CD4-positive, alpha-beta T cell treated with Interleukin-12 subunit alpha and Interleukin-12 subunit beta, for 1 hour (primary cell): ENCODE measurements around the gene SAMD11.
A peak's percentile ranks its signal among the peaks of the same experiment; 100 is the strongest.
"Not testable (repeated sequence)": the region's sequence is repeated elsewhere in the genome, so short reads cannot be mapped to it uniquely, and the experiment has no call there.

ENCODE experiments used
- DNase-seq: peaks from one replicate; pipeline ENCODE4 v3.0.0-alpha.2; 2020

Gene SAMD11

DNA sequence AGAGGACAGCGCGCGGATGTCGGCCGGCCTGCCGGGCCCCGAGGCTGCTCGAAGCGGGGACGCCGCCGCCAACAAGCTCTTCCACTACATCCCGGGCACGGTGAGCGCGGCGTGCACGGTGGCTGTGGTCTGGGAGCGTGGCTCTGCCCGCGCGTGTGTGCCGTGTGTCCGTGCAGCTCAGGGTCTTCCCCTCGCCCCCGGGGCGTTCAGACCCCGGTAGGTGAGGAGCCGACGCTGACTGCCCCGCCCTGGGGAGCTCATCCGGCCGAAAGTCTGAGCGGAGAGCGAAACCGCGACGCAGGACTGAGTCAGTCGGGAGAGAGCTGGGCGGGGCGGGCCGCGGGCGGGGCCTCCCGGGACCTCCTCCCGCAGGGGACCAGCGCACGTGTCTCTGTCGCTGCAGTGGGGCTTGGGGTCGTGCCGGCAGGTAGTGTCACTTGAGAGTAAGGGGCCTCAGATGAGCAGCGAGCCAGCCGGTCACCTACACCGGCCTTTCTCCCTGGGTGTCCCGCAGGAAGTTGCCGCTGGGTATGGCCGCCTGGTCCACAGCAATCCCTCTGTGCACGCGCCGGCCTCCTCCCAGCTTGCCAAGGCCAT is 43.1 kb downstream of the SAMD11 start:
- DNase-seq = peak; percentile 78

DNA sequence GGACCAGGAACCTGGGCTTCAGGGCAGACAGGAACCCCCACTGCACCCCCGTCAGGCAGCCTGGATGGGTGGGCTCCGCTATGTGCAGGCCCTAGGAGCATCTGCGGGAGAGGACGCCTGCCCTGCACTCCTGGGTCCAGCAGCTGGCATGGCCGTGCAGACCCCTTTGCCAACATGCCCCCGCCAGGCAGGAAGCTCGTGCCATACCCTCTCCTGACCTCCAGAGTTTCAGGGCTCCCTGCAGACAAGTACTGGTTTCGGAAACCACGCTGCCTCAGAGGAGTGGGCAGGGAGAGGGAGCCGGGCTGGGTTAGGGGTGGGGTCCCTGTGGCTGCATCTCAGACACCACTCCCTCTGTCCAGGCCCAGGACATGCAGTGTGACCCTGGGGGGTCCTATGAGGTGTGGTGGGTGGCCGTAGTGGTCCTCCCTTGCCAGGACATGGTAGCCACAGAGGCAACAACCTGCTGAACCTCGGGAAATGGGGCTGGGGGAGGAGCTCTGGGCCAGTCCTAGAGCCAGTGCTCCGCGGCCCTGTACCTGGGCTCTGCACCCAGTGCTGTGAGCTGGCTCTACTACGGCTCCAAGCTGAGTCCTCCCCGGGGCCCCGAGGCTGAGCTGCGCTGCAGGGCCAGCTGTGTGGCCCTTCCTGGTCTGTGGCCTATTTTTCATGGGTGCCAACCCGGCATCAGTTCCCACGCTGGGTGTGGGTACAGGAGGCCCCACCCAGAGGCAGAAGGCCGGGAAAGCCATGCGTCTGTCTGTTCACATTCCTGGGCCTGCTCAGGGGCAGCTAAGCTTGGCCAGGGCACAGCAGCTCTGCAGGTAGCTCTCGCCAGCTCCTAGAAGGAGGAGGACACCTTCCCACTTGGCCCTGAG is 44.0 kb downstream of the SAMD11 start:
- DNase-seq = no peak

DNA sequence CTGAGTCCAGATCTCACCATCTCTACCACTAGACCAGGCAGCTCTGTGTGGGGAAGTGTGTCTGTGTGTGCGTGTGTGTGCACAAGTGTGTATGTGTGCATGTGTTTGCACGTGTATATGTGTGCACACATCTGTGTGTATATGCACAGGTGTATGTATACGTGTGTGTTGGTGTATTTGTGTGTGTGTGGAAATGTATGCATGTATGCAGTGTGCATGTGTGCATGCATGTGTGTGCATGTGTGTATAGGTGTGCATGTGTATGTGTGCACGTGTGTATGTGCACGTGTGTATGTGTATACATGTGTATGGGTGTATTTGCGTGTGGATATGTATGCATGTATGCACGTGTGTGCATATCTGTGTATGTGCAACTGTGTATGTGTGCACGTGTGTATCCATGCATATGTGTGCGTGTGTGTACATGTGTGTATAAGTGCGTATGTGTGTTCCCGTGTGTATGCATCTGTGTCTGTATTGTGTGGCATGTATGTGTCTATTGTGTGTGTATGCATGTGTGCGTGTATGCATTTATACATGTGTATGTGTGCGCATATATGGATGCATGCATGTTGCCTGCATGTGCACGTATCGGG is 45.6 kb downstream of the SAMD11 start:
- no peak for DNase-seq

DNA sequence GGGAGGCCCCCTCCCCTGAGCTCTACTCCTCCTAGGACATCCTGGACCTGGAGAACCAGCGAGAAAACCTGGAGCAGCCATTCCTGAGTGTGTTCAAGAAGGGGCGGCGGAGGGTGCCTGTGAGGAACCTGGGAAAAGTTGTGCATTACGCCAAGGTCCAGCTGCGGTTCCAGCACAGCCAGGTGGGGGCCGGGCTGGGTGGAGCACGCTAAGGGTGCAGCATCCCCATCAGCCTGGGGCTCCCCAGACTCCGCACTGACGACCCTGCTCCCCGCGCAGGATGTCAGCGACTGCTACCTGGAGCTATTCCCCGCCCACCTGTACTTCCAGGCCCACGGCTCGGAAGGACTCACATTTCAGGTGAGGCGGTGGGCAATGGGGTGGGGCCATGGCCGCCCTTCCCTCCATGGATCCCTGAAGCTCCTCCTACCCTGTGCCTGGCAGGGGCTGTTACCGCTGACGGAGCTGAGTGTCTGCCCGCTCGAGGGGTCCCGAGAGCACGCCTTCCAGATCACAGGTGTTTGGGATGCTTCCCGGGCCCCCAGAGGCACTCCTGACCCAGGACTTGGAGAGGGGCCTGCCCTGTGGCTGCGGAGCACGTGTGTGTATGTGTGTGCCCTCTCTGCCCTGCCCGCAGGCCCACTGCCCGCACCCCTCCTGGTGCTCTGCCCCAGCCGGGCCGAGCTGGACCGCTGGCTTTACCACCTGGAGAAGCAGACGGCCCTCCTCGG is 46.7 kb downstream of the SAMD11 start:
- no peak for DNase-seq

DNA sequence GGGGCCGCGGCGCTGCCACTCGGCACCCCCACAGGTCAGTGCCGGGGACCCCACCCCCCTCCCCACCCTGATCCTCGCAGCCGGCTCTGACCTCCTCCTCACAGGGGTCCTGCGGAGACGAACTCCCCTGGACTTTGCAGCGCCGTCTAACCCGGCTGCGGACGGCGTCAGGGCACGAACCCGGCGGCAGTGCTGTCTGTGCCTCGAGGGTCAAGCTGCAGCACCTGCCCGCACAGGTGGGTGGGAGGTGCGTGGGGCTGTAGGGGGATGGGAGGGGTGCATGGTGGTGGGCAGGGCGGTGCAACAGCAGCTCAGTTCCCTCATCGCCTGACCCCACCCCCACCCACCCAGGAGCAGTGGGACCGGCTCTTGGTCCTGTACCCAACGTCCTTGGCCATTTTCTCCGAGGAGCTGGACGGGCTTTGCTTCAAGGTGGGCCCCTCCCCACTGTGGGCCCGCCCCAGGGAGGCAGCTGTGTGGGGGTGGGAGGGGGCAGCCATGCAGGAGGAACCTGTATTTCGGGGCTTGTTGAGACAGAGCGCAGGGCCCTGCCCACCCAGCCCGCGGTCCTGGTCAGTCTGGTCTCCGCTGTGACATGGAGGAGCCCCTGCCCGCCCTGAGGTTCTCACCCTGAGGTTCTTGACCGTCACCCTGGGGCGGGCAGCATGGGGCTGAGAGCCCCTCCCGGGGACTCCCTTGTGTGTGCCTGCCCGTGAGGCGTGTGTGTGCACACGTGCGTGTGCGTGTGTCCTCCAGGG is 47.4 kb downstream of the SAMD11 start:
- DNase-seq = no peak

DNA sequence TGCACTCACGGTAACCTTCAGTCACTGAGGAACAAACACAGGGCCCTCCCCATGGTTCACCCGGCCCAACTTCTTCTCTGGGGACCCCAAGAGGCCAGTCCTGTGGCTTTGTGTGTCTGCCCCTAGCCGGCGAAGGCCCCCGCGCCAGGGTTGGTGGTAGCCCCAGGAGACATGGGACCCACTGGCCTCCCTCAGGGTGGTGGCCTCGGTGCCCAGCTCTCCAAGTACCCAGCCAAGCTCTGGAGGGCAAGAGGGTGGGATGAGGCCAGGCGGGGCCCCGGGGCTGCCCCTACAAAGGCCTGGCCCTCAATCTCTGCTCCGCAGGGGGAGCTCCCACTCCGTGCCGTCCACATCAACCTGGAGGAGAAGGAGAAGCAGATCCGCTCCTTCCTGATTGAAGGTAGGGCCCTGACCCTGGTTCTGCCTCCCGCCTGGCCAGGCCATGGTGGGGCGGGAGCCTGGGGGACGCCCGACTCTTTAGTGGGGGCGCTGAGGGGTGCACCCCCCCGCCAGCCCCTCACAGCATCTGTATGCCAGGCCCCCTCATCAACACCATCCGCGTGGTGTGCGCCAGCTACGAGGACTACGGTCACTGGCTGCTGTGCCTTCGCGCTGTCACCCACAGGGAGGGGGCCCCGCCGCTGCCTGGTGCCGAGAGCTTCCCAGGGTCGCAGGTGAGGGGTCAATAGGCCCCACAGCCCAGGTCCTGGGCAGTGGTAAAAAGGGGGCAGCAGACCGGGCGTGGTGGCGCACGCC is 48.2 kb downstream of the SAMD11 start:
- no peak for DNase-seq

DNA sequence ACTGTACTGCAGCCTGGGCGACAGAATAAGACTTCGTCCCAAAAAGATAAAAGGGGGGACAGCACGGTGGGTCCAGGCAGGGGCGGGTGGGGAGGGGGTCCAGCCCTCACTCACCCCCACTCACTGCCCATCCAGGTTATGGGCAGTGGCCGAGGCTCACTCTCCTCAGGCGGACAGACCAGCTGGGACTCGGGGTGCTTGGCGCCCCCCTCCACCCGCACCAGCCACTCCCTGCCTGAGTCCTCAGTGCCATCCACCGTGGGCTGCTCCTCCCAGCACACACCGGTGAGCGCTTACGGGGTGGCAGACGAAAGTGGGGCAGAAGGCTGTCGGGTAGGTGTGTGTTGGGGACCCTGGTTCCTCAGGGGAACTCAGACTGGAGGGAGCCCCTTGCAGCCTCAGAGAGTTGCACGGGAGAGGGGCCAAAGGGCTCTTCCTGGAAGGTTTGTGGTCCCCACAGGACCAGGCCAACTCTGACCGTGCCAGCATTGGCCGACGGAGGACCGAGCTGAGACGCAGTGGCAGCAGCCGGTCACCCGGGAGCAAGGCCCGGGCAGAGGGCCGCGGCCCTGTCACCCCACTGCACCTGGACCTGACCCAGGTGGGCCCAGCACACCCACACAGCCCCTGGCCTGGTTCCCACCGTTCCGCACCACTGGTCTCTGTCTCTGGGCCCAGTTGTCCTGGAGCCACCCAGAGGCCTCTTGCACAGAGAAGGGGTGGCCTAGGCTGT is 49.2 kb downstream of the SAMD11 start:
- DNase-seq = no peak

DNA sequence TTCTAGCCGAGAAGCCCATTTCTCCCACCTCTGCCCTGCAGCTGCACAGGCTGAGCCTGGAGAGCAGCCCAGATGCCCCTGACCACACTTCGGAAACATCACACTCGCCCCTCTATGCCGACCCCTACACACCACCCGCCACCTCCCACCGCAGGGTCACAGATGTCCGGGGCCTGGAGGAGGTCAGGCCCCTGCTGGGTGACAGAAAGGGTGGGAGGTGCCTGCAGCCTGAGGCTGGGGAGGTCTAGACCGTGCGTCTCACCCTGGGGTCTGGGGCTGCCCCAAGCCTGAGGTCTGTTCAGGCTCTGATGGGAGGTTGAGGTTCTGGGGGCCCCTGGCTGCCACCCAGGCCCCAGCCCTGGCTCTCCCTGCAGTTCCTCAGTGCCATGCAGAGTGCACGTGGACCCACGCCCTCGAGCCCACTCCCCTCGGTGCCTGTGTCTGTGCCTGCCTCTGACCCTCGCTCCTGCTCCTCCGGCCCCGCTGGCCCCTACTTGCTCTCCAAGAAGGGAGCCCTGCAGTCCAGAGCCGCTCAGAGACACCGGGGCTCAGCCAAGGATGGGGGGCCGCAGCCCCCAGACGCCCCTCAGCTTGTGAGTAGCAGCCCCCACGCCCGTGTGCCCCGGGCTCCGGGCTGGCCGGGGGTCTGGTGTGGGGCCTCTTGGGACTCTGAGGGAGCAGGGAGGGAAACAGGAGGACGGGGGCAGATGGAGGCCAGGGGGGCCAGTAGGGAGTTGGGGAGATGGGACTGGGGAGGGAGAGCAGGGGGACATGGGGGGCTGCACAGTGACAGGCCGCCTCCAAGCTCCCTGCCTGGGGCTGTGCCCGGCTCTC is 50.0 kb downstream of the SAMD11 start:
- DNase-seq = no peak

DNA sequence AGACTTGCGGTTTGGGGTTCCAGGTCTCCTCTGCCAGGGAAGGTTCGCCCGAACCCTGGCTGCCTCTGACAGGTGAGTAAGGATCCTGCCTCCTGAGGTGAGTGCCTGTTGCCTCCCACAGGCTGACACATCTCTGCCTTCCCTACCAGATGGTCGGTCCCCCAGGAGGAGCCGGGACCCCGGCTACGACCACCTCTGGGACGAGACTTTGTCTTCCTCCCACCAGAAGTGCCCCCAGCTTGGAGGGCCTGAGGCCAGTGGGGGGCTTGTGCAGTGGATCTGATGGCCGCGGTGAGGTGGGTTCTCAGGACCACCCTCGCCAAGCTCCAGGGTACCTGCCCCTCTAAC is 50.5 kb downstream of the SAMD11 start:
- DNase-seq = no peak

DNA sequence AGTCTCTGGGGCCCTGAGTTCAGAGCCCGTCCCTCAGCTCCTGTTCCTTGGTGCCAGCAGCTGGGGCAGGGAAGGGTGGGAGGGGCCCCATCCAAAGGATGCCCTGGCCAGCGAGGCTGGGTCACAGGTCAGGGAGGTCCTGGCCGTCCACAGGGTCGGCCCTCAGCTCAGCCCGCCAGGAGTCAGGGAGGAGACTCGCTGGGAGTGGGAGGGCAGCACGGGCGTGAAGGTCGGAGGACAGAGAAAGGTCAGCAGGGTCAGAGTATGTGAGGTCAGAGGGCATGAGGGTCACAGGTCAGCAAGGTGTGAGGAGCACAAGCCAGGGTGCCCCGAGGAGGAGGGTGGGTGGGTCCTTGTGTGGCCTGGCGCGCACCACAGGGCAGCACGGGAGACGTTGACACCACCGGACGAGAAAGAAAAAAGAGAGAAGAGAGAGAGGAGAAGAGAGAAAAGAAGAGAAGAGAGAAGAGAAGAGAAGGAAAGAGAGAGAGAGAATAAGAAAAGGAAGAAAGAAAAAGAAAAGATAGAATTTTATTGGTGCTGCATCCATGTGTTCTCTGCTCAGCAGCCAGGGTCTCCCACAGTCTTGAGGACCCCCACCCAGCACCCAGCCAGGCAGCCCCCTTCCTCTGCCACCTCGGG is 51.1 kb downstream of the SAMD11 start:
- DNase-seq = no peak

DNA sequence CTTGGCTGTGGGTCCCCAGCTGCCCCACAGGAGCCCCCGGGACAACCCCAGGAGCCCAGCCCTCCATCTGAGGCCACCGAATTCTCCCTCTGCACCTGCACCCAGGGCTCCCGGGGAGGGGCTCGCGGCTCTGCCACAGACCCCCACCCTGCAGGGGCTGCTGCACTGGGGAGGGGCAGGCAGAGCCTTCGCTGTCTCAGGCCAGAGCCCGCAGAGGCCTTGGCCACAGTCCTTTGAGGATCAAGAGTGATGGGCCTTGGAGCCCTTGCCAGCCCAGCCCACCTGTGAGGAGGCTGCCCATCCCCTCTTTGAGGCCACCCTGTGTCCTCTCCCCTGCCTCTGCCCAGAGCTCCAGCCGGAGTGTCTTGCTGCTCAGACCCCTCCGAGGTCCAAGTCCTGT is 51.6 kb downstream of the SAMD11 start:
- no peak for DNase-seq

DNA sequence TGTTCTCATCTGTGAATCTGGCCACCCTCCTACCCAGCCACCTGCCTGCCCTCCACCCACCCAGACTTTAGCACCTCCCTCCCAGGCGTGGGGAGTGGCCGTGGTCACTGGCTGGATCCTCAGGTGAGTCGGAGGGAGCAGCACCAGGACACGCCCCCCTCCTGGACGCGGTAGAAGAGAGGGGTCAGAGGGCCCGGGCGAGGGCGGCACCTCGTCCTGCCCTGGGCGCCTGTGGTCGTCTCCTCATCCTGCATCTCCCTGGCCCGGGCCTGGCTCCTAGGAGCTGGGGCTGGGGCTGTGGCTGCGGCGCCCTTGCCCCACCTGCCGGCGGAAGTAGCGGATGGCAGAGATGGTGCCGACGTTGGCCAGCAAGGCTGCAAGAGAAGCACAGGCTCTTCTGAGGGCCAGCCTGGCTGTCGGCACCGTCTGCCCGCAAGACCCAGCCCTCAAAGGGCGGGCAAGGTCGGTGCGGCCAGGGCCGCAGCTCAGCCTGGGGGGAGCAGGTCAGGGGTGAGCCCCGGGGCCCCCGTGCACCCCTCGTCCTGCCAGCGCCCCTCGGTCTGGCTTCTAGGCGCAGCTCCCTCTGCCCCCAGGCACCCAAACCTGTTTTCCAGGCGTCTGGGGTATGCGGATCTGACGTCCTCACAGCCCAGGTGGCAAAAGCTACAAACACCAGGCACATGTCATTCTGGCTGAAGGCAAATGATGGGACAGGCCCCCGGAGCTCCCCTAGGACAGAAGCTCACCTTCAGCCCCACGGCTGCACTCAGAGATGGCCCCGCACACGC is 52.4 kb downstream of the SAMD11 start:
- peak; percentile 76 for DNase-seq

DNA sequence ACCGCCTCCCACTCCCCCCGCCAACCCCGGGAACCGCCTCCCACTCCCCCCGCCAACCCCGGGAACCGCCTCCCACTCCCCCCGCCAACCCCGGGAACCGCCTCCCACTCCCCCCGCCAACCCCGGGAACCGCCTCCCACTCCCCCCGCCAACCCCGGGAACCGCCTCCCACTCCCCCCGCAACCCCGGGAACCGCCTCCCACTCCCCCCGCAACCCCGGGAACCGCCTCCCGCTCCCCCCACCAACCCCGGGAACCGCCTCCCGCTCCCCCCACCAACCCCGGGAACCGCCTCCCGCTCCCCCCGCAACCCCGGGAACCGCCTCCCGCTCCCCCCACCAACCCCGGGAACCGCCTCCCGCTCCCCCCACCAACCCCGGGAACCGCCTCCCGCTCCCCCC is 53.1 kb downstream of the SAMD11 start:
- DNase-seq = not testable (repeated sequence)

DNA sequence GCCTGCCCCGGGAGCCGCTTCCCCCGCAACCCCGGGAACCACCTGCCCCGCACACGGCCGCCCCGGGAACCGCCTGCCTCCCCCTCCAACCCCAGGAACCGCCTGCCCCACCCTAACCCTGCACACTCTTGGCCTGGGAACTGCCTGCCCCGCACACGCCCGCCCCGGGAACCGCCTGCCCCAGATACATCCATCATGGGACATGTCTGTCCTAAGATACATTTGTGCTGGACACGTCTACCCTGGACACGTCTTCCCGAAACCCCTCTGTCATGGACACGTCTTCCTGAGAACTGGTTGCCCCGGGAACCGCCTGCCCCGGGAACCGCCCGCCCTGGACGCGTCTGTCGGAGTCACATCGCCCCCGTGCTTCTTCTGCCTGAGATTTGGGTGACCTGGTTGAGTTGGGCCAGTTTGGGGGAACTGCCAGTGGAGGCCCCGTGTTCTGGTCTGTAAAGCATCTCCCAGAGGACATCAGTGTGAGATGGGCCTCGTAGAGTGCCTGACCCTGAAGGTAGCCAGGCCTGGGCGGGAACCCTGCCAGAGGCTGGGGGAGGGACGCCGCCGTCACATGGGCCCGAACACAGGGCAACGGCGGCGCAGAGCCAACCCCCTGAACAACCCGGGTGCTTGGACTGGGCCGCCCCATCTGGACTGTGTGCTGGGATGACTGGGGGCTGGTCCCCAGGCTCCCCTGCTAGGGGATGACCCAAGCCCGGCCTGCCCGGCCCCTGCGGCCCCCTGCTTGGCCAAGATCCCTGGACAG is 54.5 kb downstream of the SAMD11 start:
- DNase-seq = no peak

DNA sequence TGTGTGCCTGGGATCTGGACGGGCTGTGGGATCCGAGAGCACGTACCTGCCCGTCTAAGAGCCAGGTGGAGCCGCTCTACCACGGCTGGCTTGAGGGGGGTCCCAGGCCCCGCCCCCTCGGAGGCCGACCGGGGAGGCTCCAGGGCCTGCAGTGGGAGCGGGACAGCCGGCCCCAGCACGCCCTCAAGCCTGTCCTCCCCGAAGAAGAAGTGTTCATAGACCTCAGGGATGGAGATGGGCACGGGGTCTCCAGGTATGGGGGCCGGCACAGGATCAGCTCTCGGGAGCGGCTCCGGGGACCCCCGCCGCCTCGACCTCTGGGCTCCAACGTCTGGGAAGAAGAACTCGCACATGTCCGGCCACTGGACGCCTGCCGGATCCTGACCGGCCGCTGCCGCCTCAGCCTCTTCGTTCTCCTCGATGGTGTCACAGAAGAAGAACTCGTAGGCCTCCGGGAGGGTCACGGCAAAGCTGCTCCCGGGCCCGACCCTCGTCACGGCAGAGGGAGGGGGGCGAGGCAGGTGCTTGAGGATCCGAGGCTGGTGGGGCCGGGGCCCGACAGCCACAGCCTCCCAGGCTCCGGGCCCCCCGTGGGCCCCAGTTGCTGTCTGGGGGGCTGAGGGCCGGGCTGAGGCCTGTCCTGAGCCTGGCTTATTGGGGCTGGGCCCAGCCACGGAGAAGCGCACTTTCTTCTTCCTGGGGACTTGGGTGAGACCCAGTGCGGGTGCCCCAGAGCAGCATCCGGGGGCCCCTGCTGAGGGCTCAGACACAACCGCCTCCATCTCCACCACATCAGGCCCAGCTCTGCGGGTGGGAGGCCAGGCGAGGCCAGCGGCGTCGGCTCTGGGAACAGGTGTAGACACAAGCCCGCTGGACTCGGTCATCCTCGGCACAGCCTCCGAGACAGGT is 55.4 kb downstream of the SAMD11 start:
- DNase-seq = no peak

DNA sequence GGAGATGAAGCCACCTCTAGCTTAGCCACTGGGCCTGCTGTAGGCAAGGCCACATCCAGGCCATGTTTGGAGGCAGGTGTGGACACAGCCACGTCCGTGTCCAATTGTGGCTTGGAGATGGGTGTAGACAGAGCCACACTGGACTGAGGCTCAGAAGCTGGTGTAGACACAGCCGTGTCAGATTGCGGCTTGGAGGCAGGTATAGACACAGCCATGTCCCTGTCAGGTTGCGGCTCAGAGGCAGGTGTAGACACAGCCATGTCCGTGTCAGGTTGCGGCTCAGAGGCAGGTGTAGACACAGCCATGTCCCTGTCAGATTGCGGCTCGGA is 56.0 kb downstream of the SAMD11 start:
- DNase-seq = no peak

DNA sequence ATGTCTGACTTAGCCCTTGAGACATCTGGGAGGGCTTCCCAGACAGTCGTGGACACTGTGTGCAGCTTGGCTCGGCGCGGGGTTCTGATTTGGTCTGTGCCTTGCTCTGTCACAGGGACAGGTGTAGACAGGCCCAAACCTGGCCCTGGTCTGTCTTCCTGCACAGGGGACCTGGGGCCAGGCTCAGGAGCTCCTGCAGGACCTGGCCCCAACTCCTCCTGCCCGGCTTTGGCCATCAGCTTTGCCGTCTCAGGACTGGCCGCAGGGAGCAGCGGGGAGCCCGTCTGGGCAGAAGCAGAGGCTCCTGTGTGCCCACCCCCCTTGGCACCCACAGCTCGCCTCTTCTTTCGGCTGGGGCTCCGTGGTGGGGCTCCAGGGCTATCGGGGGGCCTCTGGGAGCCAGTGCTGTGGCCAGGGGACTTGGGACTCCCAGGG is 56.4 kb downstream of the SAMD11 start:
- no peak for DNase-seq
